ENCODE measurements around the gene HEATR3. TPM values are rescaled to one million over a fixed set of nuclear protein-coding genes. Genes with fewer than 3 reads are reported as not detected.

Gene HEATR3
- total RNA-seq, 1 donor from 2014 or later = 10.4 TPM

DNA sequence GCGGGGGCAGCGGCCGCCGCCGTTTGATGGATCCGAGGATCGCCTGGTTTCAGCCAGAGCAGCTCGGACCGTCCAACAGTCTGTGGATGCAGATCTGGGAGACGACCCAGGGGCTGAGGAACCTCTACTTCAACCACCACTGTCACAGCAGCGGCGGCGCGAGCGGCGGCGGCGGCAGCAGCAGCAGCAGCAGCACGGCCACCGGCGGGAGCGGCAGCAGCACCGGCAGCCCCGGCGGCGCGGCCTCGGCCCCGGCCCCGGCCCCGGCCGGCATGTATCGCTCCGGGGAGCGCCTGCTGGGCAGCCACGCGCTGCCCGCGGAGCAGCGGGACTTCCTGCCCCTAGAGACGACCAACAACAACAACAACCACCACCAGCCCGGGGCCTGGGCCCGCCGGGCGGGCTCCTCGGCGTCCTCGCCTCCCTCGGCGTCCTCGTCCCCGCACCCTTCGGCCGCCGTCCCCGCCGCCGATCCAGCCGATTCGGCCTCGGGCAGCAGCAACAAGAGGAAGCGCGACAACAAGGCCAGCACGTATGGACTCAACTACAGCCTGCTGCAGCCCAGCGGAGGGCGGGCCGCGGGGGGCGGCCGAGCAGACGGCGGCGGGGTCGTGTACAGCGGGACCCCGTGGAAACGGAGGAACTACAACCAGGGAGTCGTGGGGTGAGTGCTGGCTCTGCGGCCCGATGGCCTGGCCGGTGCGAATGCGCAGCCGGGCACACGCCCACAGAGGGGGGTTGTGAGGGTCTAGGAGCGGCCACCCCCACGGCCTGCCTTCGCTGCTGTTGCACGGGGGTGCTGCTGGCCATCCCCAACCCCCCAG, 88.0 kb downstream of the HEATR3 start:
- peak overlapping the region; percentile 69 to 90 for H3K4me3 ChIP-seq
- no peaks in the 10 kb centered on the region for H3K27me3 ChIP-seq
- TF ChIP-seq, protein P1, sequence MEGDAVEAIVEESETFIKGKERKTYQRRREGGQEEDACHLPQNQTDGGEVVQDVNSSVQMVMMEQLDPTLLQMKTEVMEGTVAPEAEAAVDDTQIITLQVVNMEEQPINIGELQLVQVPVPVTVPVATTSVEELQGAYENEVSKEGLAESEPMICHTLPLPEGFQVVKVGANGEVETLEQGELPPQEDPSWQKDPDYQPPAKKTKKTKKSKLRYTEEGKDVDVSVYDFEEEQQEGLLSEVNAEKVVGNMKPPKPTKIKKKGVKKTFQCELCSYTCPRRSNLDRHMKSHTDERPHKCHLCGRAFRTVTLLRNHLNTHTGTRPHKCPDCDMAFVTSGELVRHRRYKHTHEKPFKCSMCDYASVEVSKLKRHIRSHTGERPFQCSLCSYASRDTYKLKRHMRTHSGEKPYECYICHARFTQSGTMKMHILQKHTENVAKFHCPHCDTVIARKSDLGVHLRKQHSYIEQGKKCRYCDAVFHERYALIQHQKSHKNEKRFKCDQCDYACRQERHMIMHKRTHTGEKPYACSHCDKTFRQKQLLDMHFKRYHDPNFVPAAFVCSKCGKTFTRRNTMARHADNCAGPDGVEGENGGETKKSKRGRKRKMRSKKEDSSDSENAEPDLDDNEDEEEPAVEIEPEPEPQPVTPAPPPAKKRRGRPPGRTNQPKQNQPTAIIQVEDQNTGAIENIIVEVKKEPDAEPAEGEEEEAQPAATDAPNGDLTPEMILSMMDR (IDR thresholded peaks at IDR 0.05) = peak in 1 of 3 experiments; percentile 2
- intact Hi-C loops (cut with DNase I) = loop anchor here (1.0 to 10.0 kb wide), 11 partner anchors 29 to 589 kb away; partner anchors contain the start of genes BRD7, CNEP1R1, CYLD and HEATR3
- no peaks in the 10 kb centered on the region for H3K9me3 ChIP-seq
- peak in 1 of 2 donors; percentile 68 for DNase-seq (ENCODE audit: low spot score in 2 of 2)
- no peaks in the 10 kb centered on the region for H3K36me3 ChIP-seq
- peak overlapping the region; percentile 78 to 96 for H3K27ac ChIP-seq
- H3K4me1 ChIP-seq = peaks cover 0 to 25% of the 10 kb centered on the region in 2 donors

DNA sequence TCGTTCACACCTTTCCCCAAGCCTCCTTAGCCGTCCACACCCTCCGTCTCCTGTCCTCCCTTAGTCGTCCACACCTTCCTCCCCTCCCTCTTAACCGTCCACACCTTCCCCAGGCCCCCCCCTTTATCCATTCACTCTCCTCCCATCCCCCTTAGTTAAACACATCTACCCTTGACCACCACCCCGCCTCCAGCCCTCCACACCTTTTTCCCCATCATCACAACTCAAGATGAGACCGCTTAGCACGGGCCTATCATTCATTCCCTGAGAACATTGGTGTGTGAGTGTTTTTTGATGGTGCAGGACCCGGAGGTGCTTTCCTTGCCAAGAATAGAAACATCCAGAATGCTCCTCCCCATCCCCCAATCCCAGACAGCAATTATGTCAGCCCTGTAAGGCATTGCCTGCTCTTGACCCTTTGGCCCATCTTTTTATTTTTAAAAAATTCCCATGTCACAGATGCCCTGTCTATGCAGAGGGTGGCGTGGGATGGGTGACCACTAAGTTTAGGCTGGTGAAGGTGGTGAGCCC, 88.7 kb downstream of the HEATR3 start:
- Histone ChIP-seq H3K9me3 (no peaks in the 10 kb centered on the region), H3K27ac (peak overlapping the region; percentile 78 to 96), H3K27me3 (no peaks in the 10 kb centered on the region), H3K4me3 (peak overlapping the region; percentile 69 to 90), H3K4me1 (peaks cover 0 to 32% of the 10 kb centered on the region in 2 donors), H3K36me3 (no peaks in the 10 kb centered on the region)
- intact Hi-C loops (cut with DNase I) = loop anchor here (5.0 to 10.0 kb wide), 3 partner anchors 213 to 457 kb away; partner anchors contain the start of gene BRD7
- TF ChIP-seq, protein P1 (IDR thresholded peaks at IDR 0.05) = no peak
- DNase-seq (ENCODE audit: low spot score in 2 of 2) = no peak

DNA sequence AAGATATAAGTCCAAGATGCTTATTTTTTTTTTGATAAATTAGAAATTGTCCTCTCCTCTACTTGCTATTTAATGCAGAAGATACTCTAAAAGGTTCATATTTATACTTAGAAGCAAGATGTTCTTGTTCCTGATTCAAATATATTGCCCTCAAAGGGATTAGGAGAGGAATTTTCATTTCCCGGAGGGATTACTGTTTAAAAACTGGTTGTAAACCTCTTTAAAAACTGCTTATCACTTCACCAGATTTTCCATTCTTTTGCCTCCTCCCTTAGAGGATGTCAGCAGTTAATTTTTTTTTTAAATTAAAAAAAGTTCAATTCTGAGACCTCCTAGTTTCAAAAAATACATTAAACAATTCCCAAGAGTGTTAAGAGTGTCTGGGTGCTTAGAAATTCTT, 90.2 kb downstream of the HEATR3 start:
- peak overlapping the region; percentile 6 to 69 for H3K27ac ChIP-seq
- intact Hi-C loops (cut with DNase I) = loop anchor here (10.0 kb wide), 1 partner anchor 339 kb away; no protein-coding TSS in a partner anchor

More for the DNA sequence above, 90.2 kb downstream of the HEATR3 start:
- Histone ChIP-seq H3K4me3 (peak overlapping the region; percentile 69 to 90), H3K4me1 (peaks cover 0 to 44% of the 10 kb centered on the region in 2 donors), H3K36me3 (no peaks in the 10 kb centered on the region), H3K9me3 (no peaks in the 10 kb centered on the region), H3K27me3 (no peaks in the 10 kb centered on the region)
- TF ChIP-seq, protein P1 (IDR thresholded peaks at IDR 0.05) = no peak
- no peak for DNase-seq (ENCODE audit: low spot score in 2 of 2)

Other genes with a start within 250 kb of the HEATR3 start
- gene ZNF423, start 209.9 kb upstream of the HEATR3 start, total RNA-seq = 42.9 TPM
- gene CNEP1R1, start 40.7 kb upstream of the HEATR3 start, total RNA-seq = 5.9 TPM
- 38.1 TPM for gene TENT4B, start 87.3 kb downstream of the HEATR3 start, total RNA-seq
- 8.2 TPM for gene ADCY7, start 200.6 kb downstream of the HEATR3 start, total RNA-seq

Measured in ascending aorta (tissue), 2 donors.